GM19455 (cell line): ENCODE measurements around the gene FRMD3.

Experiments used
- ATAC-seq: cut with Tn5 transposase; IDR thresholded peaks from one replicate; pipeline ENCODE4 v1.9.1; 2021; ENCODE audit not compliant: unreplicated experiment

FRMD3 gene

DNA sequence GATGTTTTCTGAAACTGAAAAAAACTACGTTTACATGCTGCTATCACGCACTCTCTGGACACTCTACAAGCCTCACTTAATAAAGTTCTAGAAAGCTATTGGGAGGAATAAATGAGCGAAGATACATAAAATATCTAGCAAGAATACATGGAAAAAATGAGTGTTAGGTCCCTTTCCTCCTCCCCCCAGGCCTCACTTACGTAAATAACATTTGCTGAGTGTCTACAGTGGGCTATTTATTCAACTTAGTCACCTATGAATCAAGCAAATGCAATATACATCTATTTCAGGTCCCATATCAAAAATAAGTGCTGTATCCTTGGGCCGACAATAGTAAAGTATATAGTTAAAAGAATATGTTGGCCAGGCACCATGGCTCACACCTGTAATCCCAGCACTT lies 62.5 kb downstream of the FRMD3 start:
- no peak for ATAC-seq

DNA sequence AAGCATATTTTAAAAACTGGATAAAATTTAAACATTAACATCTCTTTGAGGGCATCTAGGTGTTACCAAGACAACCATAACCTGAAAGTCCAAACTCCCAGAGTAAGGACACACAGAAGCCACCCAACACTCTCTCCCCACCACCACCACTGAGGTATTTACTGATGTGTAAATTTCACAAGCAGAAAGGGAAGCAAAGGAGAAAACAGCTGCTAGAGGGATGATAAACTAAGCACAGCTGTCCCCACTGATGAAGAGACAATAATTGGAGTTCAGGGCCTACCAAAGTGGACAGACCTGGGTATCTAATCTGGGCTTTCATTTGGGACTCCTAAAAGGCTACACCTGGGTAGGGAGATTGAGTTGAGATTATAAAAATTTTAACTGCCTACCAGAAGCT lies 63.6 kb downstream of the FRMD3 start:
- ATAC-seq, result no peak

DNA sequence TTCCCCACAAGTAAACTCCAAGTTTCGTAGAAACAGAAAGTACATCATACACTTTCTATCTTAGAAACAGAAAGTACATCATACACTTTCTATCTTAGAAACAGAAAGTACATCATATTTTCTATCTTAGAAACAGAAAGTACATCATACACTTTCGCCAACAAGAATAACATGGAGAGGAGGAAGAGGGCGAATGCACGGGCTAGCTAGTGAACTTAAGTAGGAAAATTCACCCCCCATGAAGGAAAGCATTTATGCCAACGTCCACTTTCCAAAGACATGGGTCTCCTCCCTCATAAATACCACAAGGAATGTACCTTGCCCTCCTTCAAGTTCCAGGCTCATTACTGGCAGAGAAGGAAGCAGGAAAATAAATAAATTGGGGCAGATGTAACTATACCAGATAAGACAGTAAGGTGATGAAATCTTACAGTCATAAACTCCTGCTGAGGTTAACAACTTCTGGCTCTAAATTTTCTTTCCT lies 64.7 kb downstream of the FRMD3 start:
- peak; percentile 92 for ATAC-seq

DNA sequence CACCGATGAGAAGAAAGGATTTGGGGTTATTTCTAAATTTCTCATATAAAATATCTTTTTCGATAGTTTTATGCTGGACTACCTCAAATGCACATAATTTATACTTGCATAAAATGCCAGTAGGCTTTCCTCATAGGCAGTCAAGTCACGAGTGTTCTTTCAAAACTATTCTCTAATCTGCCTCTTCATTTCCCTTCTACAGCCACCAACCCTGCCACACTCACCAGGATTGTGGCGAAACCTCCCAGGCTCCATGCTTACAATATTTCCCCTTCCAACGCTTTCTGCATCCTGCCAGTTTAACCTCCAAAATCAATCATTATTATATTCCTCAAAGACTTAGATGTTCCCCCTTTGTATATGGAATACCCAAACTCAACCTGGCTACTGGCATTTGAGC lies 65.4 kb downstream of the FRMD3 start:
- no peak for ATAC-seq

DNA sequence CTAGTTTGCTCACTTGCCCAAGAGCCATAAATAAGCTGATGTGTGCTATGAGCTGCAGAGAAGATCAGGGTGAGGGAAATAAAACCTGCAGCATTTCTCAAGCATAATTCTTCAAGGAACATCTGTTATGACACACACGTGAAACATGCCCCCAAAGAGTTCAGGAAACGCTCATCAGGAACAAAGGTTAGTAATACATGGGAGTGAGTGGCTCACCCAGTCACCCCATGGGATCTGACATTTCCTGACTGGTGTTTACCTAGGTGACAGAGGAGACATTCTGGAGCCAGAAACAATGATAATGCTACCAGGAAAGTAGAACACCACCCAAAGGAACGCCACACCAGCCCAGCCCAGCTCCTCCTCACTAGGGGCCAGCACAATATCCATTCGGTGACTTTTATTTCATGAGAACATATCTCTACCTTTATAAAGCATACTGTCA lies 66.0 kb downstream of the FRMD3 start:
- ATAC-seq, result no peak

DNA sequence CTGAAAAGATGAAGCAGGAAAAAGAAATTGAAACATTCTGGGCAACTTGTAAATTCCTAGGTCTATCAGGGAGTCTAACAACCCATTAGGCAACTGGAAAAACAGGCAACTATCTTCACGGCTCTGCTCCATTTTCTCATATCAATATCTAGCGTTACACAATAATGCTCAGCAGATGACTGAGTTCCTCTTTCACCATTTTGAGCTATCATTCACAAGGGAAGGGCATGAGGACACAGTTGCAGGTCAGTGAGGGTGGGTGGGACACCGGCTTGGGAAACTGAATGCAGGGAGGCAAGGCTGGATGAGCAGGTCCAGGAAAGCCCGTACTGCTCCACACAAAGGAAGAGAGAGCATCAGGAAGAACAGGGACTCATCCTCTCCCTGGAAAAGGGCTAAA lies 67.0 kb downstream of the FRMD3 start:
- no peak for ATAC-seq

DNA sequence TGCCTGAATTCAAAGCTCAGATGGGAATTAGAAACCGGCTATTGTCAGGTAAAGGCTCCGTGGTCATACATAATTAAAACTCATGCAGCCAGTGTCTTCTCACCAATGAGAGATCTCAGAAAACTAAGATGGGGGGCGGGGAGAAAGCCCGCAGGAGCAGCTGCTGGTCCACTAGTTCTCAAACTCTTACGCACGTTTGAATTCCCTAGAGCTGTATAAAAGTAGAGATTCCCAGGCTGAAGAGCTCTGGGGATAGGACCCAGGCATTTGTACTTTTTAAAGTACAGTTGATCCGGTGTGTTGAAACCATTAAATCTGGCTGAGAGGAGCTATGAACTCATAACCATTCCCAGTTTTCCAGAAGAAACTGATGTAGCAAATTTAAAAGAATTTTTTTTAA lies 68.5 kb downstream of the FRMD3 start:
- ATAC-seq, result no peak

DNA sequence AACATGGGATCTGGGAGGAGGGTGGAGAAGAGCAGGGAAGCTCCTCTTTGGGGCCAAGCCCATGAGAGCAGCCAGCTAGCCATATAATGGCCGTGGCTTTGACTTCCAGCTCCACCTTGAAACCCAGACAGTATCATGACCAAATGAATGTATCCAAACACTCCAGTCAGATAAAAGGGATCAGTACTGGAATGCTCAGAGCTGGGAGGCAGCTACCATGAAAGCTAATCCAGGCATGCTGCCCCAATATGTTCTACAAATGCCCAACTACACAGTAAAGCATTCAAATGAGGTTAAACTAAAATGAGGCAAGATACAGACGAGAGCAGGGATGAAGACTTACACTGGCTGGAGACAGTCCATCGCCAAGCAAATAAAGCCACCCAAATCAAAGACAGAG lies 69.4 kb downstream of the FRMD3 start:
- ATAC-seq, result no peak

DNA sequence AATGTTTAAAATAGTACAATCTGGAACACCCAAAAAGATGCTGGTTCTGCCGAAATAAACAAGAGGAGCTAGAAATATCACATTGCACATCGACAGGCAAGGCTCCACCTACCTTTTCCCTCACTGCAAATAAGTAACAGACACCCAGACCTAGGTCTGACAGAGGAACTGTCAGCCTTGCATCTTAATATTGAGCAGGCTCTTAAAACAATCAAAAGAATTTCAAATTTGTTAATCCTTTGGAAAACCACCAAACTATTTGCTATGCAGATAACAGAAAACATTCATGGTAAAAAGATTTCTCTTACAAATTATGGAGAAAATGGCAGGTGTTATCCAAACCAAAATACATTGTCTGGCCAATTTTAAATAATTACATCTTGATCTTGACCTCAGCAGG lies 71.3 kb downstream of the FRMD3 start:
- no peak for ATAC-seq

DNA sequence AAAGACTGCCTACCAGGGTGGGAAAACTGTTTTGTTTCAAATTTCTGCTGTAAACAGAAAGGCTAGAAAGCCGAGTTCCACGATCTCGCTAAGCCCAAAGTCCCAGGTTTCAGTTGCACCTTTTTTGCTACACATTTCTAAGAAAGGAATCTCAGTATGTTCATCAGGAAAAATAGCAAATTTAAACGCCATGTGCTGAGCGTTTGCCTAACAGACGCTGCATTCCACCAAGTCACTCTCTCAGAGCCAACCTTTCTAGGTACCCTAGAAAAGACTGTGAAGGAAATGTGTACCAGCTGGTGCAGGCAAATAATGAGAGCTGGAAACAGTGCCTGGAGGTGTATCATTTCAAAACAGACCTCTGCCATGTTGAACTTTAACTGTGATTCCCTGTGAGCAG lies 71.8 kb downstream of the FRMD3 start:
- no peak for ATAC-seq

DNA sequence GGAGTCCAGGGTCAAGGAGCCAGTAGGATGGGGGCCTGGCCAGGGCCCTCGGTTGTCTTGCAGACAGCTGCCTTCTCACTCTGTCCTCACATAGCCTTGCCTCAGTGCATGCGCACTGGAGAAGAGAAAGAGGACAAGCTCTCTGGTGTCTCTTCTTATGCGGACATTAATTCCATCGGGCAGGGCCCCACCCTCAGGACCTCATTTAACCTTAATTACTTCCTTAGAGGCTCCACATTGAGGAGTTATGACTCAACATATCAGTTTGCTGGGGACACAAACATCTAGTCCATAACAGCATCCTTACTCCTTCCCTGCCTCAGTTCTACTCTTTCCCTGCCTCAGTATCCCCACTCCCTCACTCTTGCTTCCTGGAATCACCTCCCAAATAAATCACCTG lies 78.4 kb downstream of the FRMD3 start:
- ATAC-seq, result no peak

DNA sequence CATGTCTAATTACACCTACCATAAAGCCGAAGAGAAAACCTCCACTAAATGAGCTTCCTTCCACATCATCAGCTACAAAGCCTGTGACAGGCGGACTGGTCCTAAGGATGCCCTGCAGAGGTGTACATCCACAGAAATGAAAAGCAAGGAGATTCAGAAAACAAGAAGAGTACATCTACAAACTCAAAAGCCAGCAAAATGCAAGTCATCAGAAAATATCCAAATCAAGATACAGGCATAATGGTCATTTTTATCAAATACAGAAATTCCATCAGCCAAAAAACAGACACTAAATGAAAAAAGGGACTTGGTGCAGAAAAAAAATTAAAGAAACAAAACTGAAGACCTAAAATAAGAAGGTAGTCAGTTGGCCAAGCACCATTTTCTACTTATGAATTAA lies 79.7 kb downstream of the FRMD3 start:
- no peak for ATAC-seq

DNA sequence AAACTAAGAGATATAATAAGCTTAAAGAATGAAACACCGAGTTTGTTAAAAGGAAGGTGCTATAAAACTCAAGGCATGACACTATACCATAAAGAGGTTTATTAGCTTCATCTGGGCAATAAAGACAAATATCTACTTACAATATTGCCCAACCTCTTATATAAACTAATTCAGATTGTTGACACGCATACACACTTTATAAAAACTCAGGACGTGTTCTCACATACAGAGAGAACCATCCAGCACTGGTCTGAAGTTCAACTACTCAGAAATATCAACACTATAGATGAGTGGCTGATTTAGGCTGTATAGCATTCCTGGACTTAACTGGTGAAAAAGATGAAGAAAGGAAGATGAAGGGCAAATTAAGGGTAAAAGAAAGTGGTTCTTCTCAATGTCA lies 81.2 kb downstream of the FRMD3 start:
- no peak for ATAC-seq

DNA sequence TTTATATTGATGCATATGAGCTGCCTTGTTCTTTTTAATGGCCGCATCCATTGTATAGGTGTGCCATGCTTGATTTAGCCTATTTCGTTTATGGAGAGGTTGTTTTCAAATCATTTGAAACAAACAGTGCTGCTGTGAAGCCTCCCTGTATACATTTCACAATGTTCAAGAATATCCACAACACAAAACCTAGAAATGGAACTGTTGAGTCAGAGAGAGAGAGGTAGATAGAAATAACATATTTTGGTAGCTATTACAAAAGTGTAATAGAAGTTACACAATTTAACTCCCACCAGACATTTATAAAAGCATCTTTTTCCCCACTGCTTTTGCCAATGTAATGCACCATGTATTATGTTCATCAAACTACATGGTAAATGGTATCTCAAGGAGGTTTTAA lies 82.0 kb downstream of the FRMD3 start:
- ATAC-seq, result no peak

DNA sequence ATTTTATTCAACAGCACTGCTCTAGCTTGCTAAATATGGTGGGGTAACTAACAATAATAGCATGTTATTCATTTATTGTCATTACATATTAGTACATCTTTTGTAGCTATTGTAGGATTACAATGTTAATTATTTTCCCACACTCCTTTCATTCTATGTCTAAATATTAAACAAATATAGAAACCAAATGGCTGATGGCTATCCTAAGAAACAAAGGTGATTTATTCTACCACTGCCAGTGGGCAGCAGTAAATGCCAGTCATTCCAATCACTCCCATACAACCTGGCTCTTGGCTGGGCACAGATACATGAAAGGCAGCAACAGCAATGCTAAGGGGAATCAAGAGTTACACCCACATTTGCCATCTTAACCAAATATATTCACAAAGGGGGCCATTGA lies 84.1 kb downstream of the FRMD3 start:
- no peak for ATAC-seq

DNA sequence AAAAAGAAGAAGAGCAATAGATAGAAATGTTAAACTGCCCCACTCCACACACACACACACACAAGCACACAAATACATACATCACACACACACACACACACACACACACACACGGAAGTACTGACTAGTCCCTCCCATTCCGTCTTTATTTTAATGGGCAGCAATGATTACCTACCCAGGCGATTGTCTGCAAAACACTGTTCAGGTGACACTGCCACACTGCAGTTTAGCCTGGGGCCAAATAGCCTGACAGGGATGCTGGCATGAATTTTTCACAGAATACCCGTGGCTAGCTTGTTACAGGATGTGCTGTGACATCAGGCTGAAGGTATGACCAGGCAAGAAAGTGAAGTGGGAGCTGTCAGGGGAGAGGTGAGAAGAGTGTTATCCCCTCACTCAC lies 86.9 kb downstream of the FRMD3 start:
- no peak for ATAC-seq

DNA sequence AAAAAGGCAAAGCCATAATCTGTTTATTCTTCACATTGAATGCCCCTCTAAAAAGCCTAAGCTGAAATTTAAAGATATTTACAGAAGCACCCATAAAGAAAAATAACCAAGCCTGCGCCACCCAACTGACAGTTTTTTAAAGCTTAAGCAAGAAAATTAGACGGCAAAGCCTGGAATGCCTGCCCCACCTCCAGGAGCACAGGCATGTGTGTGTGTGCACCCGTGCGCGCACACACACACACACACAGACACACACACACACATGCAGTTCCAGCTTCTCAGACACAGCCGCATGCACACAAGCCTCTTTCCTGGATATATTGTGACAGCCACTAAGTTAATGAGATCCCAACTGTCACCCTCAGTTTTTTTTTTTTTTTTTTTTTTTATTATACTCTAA lies 88.2 kb downstream of the FRMD3 start:
- no peak for ATAC-seq

DNA sequence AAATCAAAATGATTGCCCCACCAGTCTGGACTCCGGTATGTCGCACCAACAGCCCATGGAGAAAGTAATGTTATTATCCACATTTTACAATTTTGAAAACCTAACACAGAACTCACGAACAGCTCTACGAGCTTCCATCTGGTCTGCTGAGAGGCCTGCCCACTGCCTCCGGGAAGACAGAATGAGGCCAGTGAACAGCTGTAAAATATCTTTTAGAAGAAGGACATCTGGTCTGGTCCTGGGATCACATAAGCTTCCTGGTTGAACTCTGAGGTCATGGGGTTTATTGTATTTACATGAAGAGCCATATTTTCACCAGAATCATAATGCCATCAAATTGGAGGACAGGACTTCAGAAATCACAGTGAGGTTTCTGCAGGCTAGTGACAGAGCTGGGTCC lies 89.0 kb downstream of the FRMD3 start:
- ATAC-seq, result no peak

DNA sequence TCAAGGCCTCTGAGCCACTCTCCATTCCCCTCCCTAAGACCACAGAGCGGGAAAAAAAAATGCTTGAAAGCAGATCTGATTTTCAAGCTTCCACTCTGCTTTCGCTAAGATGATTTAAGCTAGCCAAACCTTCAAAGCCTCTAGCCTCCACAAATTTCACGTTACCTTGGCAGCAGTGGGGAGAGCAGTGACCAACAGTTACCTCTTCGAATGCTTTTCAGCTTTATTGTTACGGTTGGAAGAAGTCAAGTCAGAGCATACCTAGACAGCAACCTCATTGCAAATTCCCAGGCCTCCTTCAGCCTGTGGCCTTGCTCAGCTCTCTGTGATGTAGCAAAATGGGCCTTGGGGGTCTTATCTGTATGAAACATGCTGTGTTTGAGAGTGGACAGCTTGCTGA lies 89.6 kb downstream of the FRMD3 start:
- ATAC-seq, result no peak

DNA sequence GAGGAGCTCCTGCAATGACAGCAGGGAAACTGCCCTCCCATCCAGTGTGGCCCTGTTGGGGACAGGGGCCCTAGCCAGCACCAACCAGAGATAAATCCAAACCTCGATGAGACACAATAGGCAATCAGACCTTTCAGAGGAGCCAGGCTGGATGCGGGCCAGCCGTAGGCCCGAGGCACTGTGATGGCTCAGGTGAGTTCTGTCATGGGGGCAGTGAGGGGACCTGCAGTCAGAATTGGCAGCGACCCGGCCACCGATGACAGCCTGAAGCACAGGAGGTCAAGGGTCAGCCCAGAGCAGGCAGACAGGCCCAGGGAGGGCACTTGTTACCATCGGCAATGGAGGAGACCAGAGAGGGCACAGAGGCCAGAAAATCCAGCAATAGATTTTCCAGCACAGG lies 90.8 kb downstream of the FRMD3 start:
- no peak for ATAC-seq

DNA sequence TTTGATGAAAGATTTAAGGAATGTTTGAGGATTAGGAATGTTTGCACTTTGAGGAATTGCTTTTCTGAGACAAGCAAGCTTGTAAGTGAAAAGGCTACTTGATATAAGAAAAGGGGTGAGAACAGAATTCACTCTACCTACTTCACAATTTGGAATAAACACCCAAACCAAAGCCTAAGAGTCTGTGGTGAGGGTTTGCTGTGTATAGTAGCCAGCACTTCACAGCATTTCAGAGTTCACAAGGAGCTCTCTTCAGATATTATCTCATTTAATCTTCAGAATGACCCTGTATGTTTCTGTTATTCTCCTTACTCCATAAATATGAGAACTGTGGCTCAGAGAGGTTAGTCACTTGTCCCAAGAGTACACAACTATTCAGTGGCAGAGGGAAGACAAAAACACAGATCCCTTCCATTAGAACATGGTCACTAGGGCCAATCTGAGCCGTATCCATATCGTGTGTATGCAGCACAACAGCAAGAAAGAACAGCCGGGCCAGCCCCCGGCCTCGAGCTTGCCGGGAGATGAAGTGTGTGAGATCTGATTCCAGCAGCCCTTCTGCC lies 92.4 kb downstream of the FRMD3 start:
- ATAC-seq, result no peak

DNA sequence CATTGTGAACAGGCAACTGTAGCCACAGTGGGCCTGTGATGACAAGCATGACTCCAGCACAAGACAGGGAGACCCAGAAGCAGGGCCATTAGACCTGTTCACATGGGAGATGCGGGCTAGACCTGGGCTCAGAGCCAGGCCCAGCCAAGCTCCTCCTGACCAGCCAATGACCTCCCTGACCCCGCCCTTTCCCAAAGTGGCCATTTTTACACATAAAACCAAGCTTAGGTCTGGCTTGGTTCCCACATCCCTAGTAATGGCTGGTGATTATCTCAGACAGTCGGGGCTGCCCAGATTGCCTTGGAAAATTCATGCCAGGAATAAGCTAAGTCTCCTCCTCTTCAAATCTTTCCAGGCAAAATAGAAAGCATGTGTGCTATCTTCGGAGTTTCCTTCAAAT lies 94.1 kb downstream of the FRMD3 start:
- ATAC-seq, result no peak

DNA sequence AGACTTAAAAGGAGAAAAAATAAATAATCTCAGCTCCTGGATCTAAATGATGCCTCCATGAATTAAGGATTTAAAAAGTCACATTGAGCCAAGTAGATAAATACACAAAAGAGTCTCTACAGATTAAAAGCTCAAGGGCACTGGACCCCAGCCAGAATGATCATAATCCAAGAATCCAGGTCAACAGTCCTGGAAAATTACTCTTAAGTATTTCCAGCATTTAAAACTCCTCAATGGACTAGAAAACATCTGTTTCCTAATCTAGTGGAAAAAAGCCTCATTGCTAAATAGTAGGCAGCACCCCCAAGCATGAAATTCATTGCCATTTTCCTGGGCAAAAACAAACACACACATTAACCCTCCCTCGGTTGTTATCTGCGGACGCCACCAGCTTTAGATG lies 96.8 kb downstream of the FRMD3 start:
- no peak for ATAC-seq

DNA sequence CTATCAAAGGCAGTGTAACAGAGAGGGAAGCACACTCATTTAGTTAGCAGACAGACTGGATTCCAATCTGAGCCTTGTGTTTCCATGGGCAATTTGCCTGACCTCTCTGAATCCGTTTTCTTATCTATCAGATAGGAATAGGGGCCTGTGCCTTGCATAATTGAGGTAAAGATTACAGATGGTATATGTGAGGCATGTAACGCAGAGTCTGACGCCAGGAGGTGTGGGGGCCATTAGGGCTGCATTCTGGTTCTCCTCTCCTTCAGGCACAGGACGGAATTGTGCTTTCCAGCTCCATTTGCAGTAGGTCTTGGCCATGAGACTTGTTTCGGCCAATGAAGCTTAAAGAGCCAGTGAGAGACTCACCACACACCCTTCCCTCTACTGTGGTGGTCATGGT lies 97.6 kb downstream of the FRMD3 start:
- ATAC-seq, result no peak
